ENCODE measurements around the gene PTPRE.

PTPRE gene

DNA sequence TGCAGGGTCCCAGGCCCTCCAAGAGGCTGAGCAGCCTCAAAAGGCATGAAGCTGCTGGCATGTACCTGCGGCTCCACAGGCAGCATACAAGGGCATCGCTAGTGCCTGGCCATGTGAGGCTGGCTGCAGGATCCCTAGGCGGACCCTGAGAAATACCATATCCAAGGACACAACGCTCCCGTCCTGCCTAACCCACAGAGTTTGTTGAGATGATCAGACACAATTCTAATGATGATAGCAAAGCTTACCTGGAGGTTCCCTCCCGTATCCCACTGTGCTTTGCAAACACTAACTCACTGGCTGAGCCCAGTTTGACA lies 31.5 kb upstream of the PTPRE start (continued):
- TF ChIP-seq, protein P1, sequence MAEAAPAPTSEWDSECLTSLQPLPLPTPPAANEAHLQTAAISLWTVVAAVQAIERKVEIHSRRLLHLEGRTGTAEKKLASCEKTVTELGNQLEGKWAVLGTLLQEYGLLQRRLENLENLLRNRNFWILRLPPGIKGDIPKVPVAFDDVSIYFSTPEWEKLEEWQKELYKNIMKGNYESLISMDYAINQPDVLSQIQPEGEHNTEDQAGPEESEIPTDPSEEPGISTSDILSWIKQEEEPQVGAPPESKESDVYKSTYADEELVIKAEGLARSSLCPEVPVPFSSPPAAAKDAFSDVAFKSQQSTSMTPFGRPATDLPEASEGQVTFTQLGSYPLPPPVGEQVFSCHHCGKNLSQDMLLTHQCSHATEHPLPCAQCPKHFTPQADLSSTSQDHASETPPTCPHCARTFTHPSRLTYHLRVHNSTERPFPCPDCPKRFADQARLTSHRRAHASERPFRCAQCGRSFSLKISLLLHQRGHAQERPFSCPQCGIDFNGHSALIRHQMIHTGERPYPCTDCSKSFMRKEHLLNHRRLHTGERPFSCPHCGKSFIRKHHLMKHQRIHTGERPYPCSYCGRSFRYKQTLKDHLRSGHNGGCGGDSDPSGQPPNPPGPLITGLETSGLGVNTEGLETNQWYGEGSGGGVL (tag by site-specific recombination; IDR thresholded peaks at IDR 0.05): no peak

DNA sequence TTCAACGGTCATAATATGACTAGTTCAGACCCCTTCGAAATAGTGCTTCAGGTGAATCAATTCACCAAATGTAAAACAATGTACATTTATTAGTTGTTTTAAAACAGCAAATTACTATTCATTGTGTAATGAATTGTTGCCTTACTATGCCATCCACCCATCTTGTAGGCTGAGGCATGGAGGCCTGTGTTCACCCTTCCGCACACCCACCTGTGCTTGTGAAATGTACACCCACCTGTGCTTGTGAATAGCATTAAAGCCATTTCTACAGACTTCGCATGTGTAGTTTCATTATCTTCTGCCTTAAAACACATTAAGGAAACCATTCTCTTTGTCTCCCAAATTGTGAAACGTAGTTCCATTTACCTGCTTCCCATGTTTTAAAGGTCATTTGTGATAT lies 31.0 kb upstream of the PTPRE start:
- Histone ChIP-seq H3K9me3 (ENCODE audit: control insufficient read depth, insufficient read depth, low read depth, low read length) (no peaks in the 10 kb centered on the region), H3K36me3 (ENCODE audit: control insufficient read depth in 2 of 2, insufficient read depth in 1 of 2, low read length in 2 of 2) (no peaks in the 10 kb centered on the region), H3K4me3 (ENCODE audit: low read depth, low read length) (no peak overlapping the region), H3K27ac (ENCODE audit: extremely low read depth, low read depth, low read length) (no peak overlapping the region), H3K4me1 (ENCODE audit: control insufficient read depth, insufficient read depth, low read length) (no peaks in the 10 kb centered on the region)
- CTCF ChIA-PET: interaction anchor here (0.7 to 1.6 kb wide), 2 partner anchors 23 to 392 kb away, joined by 3 to 4 read pairs; no protein-coding TSS in a partner anchor
- POLR2A ChIA-PET: no interaction called here
- TF ChIP-seq, protein P2, sequence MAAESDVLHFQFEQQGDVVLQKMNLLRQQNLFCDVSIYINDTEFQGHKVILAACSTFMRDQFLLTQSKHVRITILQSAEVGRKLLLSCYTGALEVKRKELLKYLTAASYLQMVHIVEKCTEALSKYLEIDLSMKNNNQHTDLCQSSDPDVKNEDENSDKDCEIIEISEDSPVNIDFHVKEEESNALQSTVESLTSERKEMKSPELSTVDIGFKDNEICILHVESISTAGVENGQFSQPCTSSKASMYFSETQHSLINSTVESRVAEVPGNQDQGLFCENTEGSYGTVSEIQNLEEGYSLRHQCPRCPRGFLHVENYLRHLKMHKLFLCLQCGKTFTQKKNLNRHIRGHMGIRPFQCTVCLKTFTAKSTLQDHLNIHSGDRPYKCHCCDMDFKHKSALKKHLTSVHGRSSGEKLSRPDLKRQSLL (tag by site-specific recombination; IDR thresholded peaks at IDR 0.05): no peak
- TF ChIP-seq ZNF37A (tag by site-specific recombination; IDR thresholded peaks at IDR 0.05): no peak
- no peak for TF ChIP-seq MEIS1 (CRISPR knock-in tag; IDR thresholded peaks at IDR 0.05; ENCODE audit: borderline replicate concordance)
- no peak for TF ChIP-seq ZNF530 (tag by site-specific recombination; IDR thresholded peaks at IDR 0.05; ENCODE audit: low read depth)
- TF ChIP-seq, protein P3, sequence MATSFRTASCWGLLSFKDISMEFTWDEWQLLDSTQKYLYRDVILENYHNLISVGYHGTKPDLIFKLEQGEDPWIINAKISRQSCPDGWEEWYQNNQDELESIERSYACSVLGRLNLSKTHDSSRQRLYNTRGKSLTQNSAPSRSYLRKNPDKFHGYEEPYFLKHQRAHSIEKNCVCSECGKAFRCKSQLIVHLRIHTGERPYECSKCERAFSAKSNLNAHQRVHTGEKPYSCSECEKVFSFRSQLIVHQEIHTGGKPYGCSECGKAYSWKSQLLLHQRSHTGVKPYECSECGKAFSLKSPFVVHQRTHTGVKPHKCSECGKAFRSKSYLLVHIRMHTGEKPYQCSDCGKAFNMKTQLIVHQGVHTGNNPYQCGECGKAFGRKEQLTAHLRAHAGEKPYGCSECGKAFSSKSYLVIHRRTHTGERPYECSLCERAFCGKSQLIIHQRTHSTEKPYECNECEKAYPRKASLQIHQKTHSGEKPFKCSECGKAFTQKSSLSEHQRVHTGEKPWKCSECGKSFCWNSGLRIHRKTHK (tag by site-specific recombination; IDR thresholded peaks at IDR 0.05): no peak
- TF ChIP-seq KLF10 (tag by site-specific recombination; IDR thresholded peaks at IDR 0.05): no peak
- no peak for TF ChIP-seq RBAK (tag by site-specific recombination; IDR thresholded peaks at IDR 0.05)
- no peak for TF ChIP-seq ZNF76 (tag by site-specific recombination; IDR thresholded peaks at IDR 0.05; ENCODE audit: borderline replicate concordance, low read depth)
- TF ChIP-seq, protein P4, sequence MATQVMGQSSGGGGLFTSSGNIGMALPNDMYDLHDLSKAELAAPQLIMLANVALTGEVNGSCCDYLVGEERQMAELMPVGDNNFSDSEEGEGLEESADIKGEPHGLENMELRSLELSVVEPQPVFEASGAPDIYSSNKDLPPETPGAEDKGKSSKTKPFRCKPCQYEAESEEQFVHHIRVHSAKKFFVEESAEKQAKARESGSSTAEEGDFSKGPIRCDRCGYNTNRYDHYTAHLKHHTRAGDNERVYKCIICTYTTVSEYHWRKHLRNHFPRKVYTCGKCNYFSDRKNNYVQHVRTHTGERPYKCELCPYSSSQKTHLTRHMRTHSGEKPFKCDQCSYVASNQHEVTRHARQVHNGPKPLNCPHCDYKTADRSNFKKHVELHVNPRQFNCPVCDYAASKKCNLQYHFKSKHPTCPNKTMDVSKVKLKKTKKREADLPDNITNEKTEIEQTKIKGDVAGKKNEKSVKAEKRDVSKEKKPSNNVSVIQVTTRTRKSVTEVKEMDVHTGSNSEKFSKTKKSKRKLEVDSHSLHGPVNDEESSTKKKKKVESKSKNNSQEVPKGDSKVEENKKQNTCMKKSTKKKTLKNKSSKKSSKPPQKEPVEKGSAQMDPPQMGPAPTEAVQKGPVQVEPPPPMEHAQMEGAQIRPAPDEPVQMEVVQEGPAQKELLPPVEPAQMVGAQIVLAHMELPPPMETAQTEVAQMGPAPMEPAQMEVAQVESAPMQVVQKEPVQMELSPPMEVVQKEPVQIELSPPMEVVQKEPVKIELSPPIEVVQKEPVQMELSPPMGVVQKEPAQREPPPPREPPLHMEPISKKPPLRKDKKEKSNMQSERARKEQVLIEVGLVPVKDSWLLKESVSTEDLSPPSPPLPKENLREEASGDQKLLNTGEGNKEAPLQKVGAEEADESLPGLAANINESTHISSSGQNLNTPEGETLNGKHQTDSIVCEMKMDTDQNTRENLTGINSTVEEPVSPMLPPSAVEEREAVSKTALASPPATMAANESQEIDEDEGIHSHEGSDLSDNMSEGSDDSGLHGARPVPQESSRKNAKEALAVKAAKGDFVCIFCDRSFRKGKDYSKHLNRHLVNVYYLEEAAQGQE (tag by site-specific recombination; IDR thresholded peaks at IDR 0.05): no peak
- no peak for TF ChIP-seq ZNF23 (tag by site-specific recombination; IDR thresholded peaks at IDR 0.05; ENCODE audit: borderline replicate concordance)
- no peak for TF ChIP-seq ZIC2 (tag by site-specific recombination; IDR thresholded peaks at IDR 0.05)
- TF ChIP-seq SP3 (tag by site-specific recombination; IDR thresholded peaks at IDR 0.05): no peak
- TF ChIP-seq, protein P5, sequence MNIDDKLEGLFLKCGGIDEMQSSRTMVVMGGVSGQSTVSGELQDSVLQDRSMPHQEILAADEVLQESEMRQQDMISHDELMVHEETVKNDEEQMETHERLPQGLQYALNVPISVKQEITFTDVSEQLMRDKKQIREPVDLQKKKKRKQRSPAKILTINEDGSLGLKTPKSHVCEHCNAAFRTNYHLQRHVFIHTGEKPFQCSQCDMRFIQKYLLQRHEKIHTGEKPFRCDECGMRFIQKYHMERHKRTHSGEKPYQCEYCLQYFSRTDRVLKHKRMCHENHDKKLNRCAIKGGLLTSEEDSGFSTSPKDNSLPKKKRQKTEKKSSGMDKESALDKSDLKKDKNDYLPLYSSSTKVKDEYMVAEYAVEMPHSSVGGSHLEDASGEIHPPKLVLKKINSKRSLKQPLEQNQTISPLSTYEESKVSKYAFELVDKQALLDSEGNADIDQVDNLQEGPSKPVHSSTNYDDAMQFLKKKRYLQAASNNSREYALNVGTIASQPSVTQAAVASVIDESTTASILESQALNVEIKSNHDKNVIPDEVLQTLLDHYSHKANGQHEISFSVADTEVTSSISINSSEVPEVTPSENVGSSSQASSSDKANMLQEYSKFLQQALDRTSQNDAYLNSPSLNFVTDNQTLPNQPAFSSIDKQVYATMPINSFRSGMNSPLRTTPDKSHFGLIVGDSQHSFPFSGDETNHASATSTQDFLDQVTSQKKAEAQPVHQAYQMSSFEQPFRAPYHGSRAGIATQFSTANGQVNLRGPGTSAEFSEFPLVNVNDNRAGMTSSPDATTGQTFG (tag by site-specific recombination; IDR thresholded peaks at IDR 0.05; ENCODE audit: borderline replicate concordance): no peak
- TF ChIP-seq, protein P6, sequence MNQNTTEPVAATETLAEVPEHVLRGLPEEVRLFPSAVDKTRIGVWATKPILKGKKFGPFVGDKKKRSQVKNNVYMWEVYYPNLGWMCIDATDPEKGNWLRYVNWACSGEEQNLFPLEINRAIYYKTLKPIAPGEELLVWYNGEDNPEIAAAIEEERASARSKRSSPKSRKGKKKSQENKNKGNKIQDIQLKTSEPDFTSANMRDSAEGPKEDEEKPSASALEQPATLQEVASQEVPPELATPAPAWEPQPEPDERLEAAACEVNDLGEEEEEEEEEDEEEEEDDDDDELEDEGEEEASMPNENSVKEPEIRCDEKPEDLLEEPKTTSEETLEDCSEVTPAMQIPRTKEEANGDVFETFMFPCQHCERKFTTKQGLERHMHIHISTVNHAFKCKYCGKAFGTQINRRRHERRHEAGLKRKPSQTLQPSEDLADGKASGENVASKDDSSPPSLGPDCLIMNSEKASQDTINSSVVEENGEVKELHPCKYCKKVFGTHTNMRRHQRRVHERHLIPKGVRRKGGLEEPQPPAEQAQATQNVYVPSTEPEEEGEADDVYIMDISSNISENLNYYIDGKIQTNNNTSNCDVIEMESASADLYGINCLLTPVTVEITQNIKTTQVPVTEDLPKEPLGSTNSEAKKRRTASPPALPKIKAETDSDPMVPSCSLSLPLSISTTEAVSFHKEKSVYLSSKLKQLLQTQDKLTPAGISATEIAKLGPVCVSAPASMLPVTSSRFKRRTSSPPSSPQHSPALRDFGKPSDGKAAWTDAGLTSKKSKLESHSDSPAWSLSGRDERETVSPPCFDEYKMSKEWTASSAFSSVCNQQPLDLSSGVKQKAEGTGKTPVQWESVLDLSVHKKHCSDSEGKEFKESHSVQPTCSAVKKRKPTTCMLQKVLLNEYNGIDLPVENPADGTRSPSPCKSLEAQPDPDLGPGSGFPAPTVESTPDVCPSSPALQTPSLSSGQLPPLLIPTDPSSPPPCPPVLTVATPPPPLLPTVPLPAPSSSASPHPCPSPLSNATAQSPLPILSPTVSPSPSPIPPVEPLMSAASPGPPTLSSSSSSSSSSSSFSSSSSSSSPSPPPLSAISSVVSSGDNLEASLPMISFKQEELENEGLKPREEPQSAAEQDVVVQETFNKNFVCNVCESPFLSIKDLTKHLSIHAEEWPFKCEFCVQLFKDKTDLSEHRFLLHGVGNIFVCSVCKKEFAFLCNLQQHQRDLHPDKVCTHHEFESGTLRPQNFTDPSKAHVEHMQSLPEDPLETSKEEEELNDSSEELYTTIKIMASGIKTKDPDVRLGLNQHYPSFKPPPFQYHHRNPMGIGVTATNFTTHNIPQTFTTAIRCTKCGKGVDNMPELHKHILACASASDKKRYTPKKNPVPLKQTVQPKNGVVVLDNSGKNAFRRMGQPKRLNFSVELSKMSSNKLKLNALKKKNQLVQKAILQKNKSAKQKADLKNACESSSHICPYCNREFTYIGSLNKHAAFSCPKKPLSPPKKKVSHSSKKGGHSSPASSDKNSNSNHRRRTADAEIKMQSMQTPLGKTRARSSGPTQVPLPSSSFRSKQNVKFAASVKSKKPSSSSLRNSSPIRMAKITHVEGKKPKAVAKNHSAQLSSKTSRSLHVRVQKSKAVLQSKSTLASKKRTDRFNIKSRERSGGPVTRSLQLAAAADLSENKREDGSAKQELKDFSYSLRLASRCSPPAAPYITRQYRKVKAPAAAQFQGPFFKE (tag by site-specific recombination; IDR thresholded peaks at IDR 0.05; ENCODE audit: borderline replicate concordance): no peak
- TF ChIP-seq, protein P7, sequence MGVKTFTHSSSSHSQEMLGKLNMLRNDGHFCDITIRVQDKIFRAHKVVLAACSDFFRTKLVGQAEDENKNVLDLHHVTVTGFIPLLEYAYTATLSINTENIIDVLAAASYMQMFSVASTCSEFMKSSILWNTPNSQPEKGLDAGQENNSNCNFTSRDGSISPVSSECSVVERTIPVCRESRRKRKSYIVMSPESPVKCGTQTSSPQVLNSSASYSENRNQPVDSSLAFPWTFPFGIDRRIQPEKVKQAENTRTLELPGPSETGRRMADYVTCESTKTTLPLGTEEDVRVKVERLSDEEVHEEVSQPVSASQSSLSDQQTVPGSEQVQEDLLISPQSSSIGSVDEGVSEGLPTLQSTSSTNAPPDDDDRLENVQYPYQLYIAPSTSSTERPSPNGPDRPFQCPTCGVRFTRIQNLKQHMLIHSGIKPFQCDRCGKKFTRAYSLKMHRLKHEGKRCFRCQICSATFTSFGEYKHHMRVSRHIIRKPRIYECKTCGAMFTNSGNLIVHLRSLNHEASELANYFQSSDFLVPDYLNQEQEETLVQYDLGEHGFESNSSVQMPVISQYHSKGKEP (tag by site-specific recombination; IDR thresholded peaks at IDR 0.05): no peak
